ENCODE results near the gene SCN1A. TPM values are rescaled to one million over a fixed set of nuclear protein-coding genes. Genes with fewer than 3 reads are reported as not detected.

The SCN1A gene
- polyA plus RNA-seq, 3 donors: not detected

DNA sequence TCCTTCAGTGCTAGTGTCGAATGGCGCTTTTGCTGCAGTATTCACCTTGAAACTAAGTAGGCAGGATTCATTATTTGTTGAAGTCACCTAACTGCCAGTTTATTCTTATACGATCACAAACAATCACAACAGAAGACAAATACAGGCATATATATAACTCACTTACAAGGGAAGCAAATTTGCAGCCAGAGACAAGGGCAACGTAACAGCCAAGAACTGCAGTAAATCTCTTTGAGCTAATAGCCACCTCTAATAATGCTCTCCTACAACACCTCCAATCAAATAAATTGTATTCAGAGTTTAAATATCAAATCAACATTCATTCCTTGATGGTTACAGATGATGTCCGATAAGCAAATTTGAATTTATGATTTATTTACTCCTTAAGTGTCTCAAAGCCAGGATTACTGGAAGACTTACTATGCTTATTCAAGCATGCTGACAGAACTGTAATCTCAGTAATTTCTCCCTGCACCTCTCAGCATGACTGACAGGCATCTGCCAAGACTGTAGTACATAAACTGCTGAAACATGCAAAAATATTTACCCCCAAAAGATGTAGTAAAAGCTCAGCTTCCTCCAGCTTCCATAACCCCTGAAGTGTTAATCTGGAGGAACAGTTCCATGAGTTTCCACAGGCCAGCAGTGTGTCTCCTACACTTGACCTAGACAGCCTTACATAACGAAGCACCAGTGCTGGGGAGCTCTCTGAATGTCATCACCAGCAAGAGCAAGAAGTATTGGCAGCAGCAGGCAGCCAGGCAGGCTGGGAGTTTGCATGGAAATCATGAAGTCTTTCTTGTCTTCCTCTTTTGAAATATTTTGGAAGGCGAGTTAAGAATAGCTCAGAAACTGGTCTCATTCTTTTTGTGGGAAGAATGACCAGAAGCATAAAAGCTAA, 20.9 kb upstream of the SCN1A start:
- no peaks in the 10 kb centered on the region for H3K4me1 Mint-ChIP-seq
- no peak for DNase-seq
- H3K9me3 Mint-ChIP-seq: no peaks in the 10 kb centered on the region
- intact Hi-C loops (cut with micrococcal nuclease): no loop called here
- Histone ChIP-seq H3K4me1 (ENCODE audit: control insufficient read depth in 1 of 2, insufficient read depth in 2 of 2, low read length in 2 of 2) (no peaks in the 10 kb centered on the region), H4K20me1 (ENCODE audit: insufficient read depth, low read length) (no peaks in the 10 kb centered on the region), H3K4me3 (replicated peaks in 1 of 3; ENCODE audit: low read depth in 2 of 3, low read length in 3 of 3) (no peak overlapping the region), H3K9me3 (replicated peaks in 1 of 2; ENCODE audit: control insufficient read depth in 1 of 2, insufficient read depth in 1 of 2, low read length in 2 of 2) (no peaks in the 10 kb centered on the region), H2AFZ (ENCODE audit: insufficient read depth, low read depth, low read length, poor library complexity, severe bottlenecking) (no peak overlapping the region), H3K9ac (ENCODE audit: insufficient read depth, low read length, poor library complexity, severe bottlenecking) (no peak overlapping the region), H3K36me3 (replicated peaks in 1 of 2; ENCODE audit: control insufficient read depth in 1 of 2, insufficient read depth in 2 of 2, low read length in 2 of 2) (no peaks in the 10 kb centered on the region), H3K27me3 (ENCODE audit: control insufficient read depth in 2 of 2, insufficient read depth in 2 of 2, low read length in 2 of 2) (no peaks in the 10 kb centered on the region), H3K27ac (ENCODE audit: low read depth in 1 of 2, low read length in 2 of 2) (no peak overlapping the region), H3K79me2 (ENCODE audit: insufficient read depth, low read length) (no peaks in the 10 kb centered on the region), H3K4me2 (replicated peaks; ENCODE audit: extremely low read depth, low read length, poor library complexity, severe bottlenecking) (no peak overlapping the region)
- peaks cover 0 to 2% (median 0%) of the 10 kb centered on the region in 3 donors for H3K27me3 Mint-ChIP-seq (ENCODE audit: low read depth in 3 of 3)
- no peaks in the 10 kb centered on the region for H3K36me3 Mint-ChIP-seq
- no peak for TF ChIP-seq CTCF (IDR thresholded peaks at IDR 0.05)
- H3K27ac Mint-ChIP-seq: no peak overlapping the region
- 100% methylated on average over 2 of the region's 7 CpGs for WGBS (ENCODE audit: insufficient coverage)
- no peak overlapping the region for H3K4me3 Mint-ChIP-seq

- Histone ChIP-seq H3K27ac (ENCODE audit: low read depth in 1 of 2, low read length in 2 of 2) (no peak overlapping the region), H3K27me3 (ENCODE audit: control insufficient read depth in 2 of 2, insufficient read depth in 2 of 2, low read length in 2 of 2) (no peaks in the 10 kb centered on the region), H3K36me3 (replicated peaks in 1 of 2; ENCODE audit: control insufficient read depth in 1 of 2, insufficient read depth in 2 of 2, low read length in 2 of 2) (no peaks in the 10 kb centered on the region), H3K4me1 (ENCODE audit: control insufficient read depth in 1 of 2, insufficient read depth in 2 of 2, low read length in 2 of 2) (no peaks in the 10 kb centered on the region), H3K79me2 (ENCODE audit: insufficient read depth, low read length) (no peaks in the 10 kb centered on the region), H3K4me2 (replicated peaks; ENCODE audit: extremely low read depth, low read length, poor library complexity, severe bottlenecking) (no peak overlapping the region), H3K9me3 (replicated peaks in 1 of 2; ENCODE audit: control insufficient read depth in 1 of 2, insufficient read depth in 1 of 2, low read length in 2 of 2) (no peaks in the 10 kb centered on the region), H3K9ac (ENCODE audit: insufficient read depth, low read length, poor library complexity, severe bottlenecking) (no peak overlapping the region), H3K4me3 (replicated peaks in 1 of 3; ENCODE audit: low read depth in 2 of 3, low read length in 3 of 3) (no peak overlapping the region), H4K20me1 (ENCODE audit: insufficient read depth, low read length) (no peaks in the 10 kb centered on the region), H2AFZ (ENCODE audit: insufficient read depth, low read depth, low read length, poor library complexity, severe bottlenecking) (no peak overlapping the region)
- Mint-ChIP-seq H3K4me1 (no peaks in the 10 kb centered on the region), H3K36me3 (no peaks in the 10 kb centered on the region), H3K4me3 (no peak overlapping the region), H3K27me3 (ENCODE audit: low read depth in 3 of 3) (peaks cover 0 to 2% (median 0%) of the 10 kb centered on the region in 3 donors), H3K9me3 (peaks cover 0 to 1% (median 0%) of the 10 kb centered on the region in 7 donors), H3K27ac (no peak overlapping the region)
- intact Hi-C loops (cut with micrococcal nuclease): no loop called here
- no peak for TF ChIP-seq CTCF (IDR thresholded peaks at IDR 0.05)
- no peak for DNase-seq
- 100% methylated on average over 1 of the region's 2 CpGs for WGBS (ENCODE audit: insufficient coverage)
Observed at GRCh38 chr2:166147883-166148282, 20.1 kb upstream of the SCN1A start.

Measured in CD14-positive monocyte (primary cell).